ENCODE measurements around the gene SMC6.

DNA sequence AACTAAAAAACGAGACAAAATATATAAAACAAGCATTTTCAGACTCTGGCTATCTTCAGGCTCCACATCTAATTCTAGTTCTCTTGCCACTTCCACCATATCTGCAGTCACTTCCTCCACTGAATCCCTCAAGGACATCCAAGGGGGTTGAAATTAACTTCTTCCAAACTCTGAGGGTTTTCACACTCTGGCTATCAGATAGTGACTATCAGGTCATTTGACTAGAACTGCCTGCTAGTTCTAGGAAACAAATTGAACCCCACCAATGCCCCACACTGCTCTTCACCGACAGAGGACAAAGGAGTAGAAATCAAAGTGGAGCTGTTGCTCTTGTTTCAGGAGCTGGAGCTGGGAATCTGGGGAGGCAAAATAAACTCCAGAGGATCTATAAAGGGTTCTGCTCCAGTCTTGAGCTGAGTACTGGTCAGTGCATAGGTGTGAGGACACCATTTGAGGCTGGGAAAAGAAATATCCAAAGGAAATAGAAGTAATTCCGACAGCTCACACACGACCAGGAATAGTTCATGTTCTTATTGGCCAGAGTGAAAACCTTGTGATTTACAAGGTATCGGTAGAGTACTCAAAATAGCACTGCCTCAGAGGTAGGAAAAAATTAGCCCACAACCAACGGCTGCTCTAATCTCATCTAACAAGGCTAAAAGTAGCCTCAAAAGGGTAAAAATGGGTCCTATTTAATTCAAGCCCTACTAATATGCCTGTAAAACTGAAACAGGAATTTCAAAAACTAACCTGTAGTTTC lies 71.3 kb downstream of the SMC6 start:
- TF ChIP-seq, protein P1, sequence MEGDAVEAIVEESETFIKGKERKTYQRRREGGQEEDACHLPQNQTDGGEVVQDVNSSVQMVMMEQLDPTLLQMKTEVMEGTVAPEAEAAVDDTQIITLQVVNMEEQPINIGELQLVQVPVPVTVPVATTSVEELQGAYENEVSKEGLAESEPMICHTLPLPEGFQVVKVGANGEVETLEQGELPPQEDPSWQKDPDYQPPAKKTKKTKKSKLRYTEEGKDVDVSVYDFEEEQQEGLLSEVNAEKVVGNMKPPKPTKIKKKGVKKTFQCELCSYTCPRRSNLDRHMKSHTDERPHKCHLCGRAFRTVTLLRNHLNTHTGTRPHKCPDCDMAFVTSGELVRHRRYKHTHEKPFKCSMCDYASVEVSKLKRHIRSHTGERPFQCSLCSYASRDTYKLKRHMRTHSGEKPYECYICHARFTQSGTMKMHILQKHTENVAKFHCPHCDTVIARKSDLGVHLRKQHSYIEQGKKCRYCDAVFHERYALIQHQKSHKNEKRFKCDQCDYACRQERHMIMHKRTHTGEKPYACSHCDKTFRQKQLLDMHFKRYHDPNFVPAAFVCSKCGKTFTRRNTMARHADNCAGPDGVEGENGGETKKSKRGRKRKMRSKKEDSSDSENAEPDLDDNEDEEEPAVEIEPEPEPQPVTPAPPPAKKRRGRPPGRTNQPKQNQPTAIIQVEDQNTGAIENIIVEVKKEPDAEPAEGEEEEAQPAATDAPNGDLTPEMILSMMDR (IDR thresholded peaks at IDR 0.05; ENCODE audit: poor library complexity, severe bottlenecking) = no peak
- TF ChIP-seq EZH2 (IDR thresholded peaks at IDR 0.05; ENCODE audit: borderline replicate concordance, insufficient read depth, low read length, poor library complexity, severe bottlenecking) (no peak), EP300 (conservative IDR thresholded peaks at IDR 0.05; ENCODE audit: poor library complexity, severe bottlenecking) (no peak), POLR2AphosphoS5 (IDR thresholded peaks at IDR 0.05) (no peak), SMC3 (conservative IDR thresholded peaks at IDR 0.05; ENCODE audit: poor library complexity) (no peak)
- TF ChIP-seq, protein P2, sequence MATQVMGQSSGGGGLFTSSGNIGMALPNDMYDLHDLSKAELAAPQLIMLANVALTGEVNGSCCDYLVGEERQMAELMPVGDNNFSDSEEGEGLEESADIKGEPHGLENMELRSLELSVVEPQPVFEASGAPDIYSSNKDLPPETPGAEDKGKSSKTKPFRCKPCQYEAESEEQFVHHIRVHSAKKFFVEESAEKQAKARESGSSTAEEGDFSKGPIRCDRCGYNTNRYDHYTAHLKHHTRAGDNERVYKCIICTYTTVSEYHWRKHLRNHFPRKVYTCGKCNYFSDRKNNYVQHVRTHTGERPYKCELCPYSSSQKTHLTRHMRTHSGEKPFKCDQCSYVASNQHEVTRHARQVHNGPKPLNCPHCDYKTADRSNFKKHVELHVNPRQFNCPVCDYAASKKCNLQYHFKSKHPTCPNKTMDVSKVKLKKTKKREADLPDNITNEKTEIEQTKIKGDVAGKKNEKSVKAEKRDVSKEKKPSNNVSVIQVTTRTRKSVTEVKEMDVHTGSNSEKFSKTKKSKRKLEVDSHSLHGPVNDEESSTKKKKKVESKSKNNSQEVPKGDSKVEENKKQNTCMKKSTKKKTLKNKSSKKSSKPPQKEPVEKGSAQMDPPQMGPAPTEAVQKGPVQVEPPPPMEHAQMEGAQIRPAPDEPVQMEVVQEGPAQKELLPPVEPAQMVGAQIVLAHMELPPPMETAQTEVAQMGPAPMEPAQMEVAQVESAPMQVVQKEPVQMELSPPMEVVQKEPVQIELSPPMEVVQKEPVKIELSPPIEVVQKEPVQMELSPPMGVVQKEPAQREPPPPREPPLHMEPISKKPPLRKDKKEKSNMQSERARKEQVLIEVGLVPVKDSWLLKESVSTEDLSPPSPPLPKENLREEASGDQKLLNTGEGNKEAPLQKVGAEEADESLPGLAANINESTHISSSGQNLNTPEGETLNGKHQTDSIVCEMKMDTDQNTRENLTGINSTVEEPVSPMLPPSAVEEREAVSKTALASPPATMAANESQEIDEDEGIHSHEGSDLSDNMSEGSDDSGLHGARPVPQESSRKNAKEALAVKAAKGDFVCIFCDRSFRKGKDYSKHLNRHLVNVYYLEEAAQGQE (IDR thresholded peaks at IDR 0.05; ENCODE audit: borderline replicate concordance) = no peak

Measured in neural cell (in vitro differentiated cells).